Right lobe of liver (tissue), 4 donors: ENCODE results near the gene ARPC1B.
"Not testable (repeated sequence)": the region's sequence is repeated elsewhere in the genome, so short reads cannot be mapped to it uniquely, and the experiment has no call there.

Experiments
- CTCF ChIP-seq, 4 donors: fragments of 200-600 bp in 3 of 4; fragments of 450-650 bp in 1 of 4; IDR thresholded peaks; one replicate each; pipeline versions ENCODE4 v1.5.1 to v1.8.0; 2016 to 2022; ENCODE audit warnings: antibody characterized with exemption in 4 of 4, mild to moderate bottlenecking in 2 of 4
- POLR2A ChIP-seq: fragments of 450-650 bp; IDR thresholded peaks from one replicate; pipeline ENCODE4 v1.6.1; 2017; ENCODE audit warnings: antibody characterized with exemption, mild to moderate bottlenecking
- donor health status: DM: no; HTN: no; CAD: no.
- donor health status: DM: no; HTN: no; CAD: no.
- donor health status: DM: no; HTN: yes; CAD: no.

- not testable (repeated sequence) for TF ChIP-seq CTCF (IDR thresholded peaks at IDR 0.05); POLR2A
These were observed 5.1 kb downstream of the ARPC1B start for GRCh38 chr7:99379693-99380031.
